Neural progenitor cell (in vitro differentiated cells): Measurements from ENCODE around the gene RAPH1. TPM values are rescaled to one million over a fixed set of nuclear protein-coding genes. Genes with fewer than 3 reads are reported as not detected.
"Not testable (repeated sequence)": the region's sequence is repeated elsewhere in the genome, so short reads cannot be mapped to it uniquely, and the experiment has no call there.

ENCODE experiments used
- DNase-seq: peaks from one replicate; pipeline ENCODE4 v3.0.0-alpha.2; 2016; ENCODE audit warnings: low spot score
- H2AFZ ChIP-seq: fragments of 200-600 bp; sonication (generic); replicated peaks from 2 replicates; pipeline ENCODE4 v1.6.1; 2016; ENCODE audit warnings: antibody characterized with exemption
- H3F3A ChIP-seq: fragments of 200-600 bp; sonication (generic); 2 replicates; pipeline ENCODE4 v1.6.1; 2016; ENCODE audit warnings: antibody characterized with exemption, low read depth
- H3K27ac ChIP-seq: fragments of 200-600 bp; sonication (generic); 2 replicates; pipeline ENCODE4 v1.5.1; 2016; ENCODE audit warnings: mild to moderate bottlenecking
- H3K27me3 ChIP-seq: fragments of 200-600 bp; sonication (generic); 2 replicates; pipeline ENCODE4 v1.6.1; 2016; ENCODE audit warnings: mild to moderate bottlenecking, moderate library complexity
- H3K36me3 ChIP-seq: fragments of 200-600 bp; sonication (generic); 2 replicates; pipeline ENCODE4 v1.5.1; 2016
- H3K4me1 ChIP-seq: fragments of 200-600 bp; sonication (generic); 2 replicates; pipeline ENCODE4 v1.6.1; 2016; ENCODE audit warnings: mixed run types
- H3K4me2 ChIP-seq: fragments of 200-600 bp; sonication (generic); 2 replicates; pipeline ENCODE4 v1.6.1; 2016
- H3K4me3 ChIP-seq: fragments of 200-600 bp; sonication (generic); 2 replicates; pipeline ENCODE4 v1.5.1; 2016
- H3K79me2 ChIP-seq: fragments of 200-600 bp; sonication (generic); 2 replicates; pipeline ENCODE4 v1.6.1; 2016; ENCODE audit warnings: low read depth
- H3K9ac ChIP-seq: fragments of 200-600 bp; sonication (generic); 2 replicates; pipeline ENCODE4 v1.6.1; 2016
- H3K9me3 ChIP-seq: fragments of 200-600 bp; sonication (generic); 2 replicates; pipeline ENCODE4 v1.5.1; 2016; ENCODE audit warnings: low read depth
- H4K20me1 ChIP-seq: fragments of 200-600 bp; sonication (generic); 2 replicates; pipeline ENCODE4 v1.6.1; 2016; ENCODE audit warnings: low read depth
- H3K27ac Mint-ChIP-seq: 3 replicates; pipeline ENCODE4 v1.8.0; 2021; ENCODE audit warnings: mixed read lengths
- H3K27me3 Mint-ChIP-seq: 2 replicates; pipeline ENCODE4 v1.8.0; 2022; ENCODE audit warnings: low read depth, mild to moderate bottlenecking, inconsistent platforms, moderate library complexity, mixed read lengths; ENCODE audit not compliant: insufficient read depth
- H3K36me3 Mint-ChIP-seq: 3 replicates; pipeline ENCODE4 v1.8.0; 2021; ENCODE audit warnings: mixed read lengths
- H3K4me1 Mint-ChIP-seq: 3 replicates; pipeline ENCODE4 v1.8.0; 2021; ENCODE audit warnings: mixed read lengths
- H3K4me3 Mint-ChIP-seq: 3 replicates; pipeline ENCODE4 v1.8.0; 2021; ENCODE audit warnings: mild to moderate bottlenecking, moderate library complexity, mixed read lengths
- H3K9me3 Mint-ChIP-seq: 3 replicates; pipeline ENCODE4 v1.8.0; 2020; ENCODE audit warnings: mixed read lengths
- CTCF ChIP-seq: fragments of 200-600 bp; sonication (generic); IDR thresholded peaks from 2 replicates; pipeline ENCODE4 v1.5.1; 2017; ENCODE audit warnings: antibody characterized with exemption, mild to moderate bottlenecking
- EZH2 ChIP-seq: fragments of 200-600 bp; sonication (generic); IDR thresholded peaks from 2 replicates; pipeline ENCODE4 v1.6.1; 2017; ENCODE audit warnings: antibody characterized with exemption, mild to moderate bottlenecking, moderate library complexity
- EZH2phosphoT487 ChIP-seq: fragments of 200-600 bp; sonication (generic); IDR thresholded peaks from 2 replicates; pipeline ENCODE4 v1.6.1; 2017; ENCODE audit warnings: antibody characterized with exemption
- total RNA-seq: library from RNA; depleted of rRNA; stranded (reverse); fragments of >200 nt; gene quantifications from 2 replicates; pipeline ENCODE4 v1.2.3, GENCODE V29; 2015; ENCODE audit warnings: low replicate concordance

RAPH1 gene
- total RNA-seq, 1 donor from 2014 or later, result 11.2 TPM

GRCh38 chr2:203395858-203396257 lies 139.2 kb downstream of the RAPH1 start:
- no peaks in the 10 kb centered on the region for H3K4me1 ChIP-seq
- H3K9ac ChIP-seq, result no peak overlapping the region
- H3K4me3 ChIP-seq, result no peak overlapping the region
- no peak for TF ChIP-seq EZH2phosphoT487
- TF ChIP-seq EZH2, result no peak
- no peak for TF ChIP-seq CTCF
- no peaks in the 10 kb centered on the region for H4K20me1 ChIP-seq
- Mint-ChIP-seq H3K27ac (no peak overlapping the region), H3K36me3 (peaks cover 42% of the 10 kb centered on the region), H3K27me3 (no peaks in the 10 kb centered on the region), H3K4me3 (no peak overlapping the region), H3K4me1 (no peaks in the 10 kb centered on the region), H3K9me3 (no peaks in the 10 kb centered on the region)
- no peak for DNase-seq
- no peaks in the 10 kb centered on the region for H3K79me2 ChIP-seq
- peaks cover 13% of the 10 kb centered on the region for H3K36me3 ChIP-seq
- no peak overlapping the region for H2AFZ ChIP-seq
- H3F3A ChIP-seq, result peaks cover 4% of the 10 kb centered on the region
- H3K27ac ChIP-seq, result no peak overlapping the region
- H3K4me2 ChIP-seq, result no peak overlapping the region
- H3K9me3 ChIP-seq, result no peaks in the 10 kb centered on the region
- H3K27me3 ChIP-seq, result no peaks in the 10 kb centered on the region

- H2AFZ ChIP-seq, result no peak overlapping the region
Measured at GRCh38 chr2:203394519-203395227, 140.4 kb downstream of the RAPH1 start.

DNA sequence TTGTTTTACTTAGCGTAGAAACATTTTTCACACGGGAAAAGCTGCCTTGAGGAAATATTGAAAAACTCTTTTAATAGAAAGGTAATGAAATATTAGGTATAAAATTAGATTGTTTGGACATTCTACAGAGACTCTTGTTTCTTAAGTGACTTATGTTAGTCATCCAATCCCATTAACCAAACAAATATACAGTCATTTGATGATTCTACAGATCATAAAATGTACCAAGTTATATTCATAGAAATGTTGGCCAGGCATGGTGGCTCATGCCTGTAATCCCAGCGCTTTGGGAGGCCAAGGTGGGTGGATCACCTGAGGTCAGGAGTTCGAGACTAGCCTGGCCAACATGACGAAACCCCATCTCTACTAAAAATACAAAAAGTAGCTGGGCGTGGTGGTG lies 146.9 kb downstream of the RAPH1 start:
- peaks cover 13% of the 10 kb centered on the region for H3K36me3 ChIP-seq
- H3K4me1 Mint-ChIP-seq, H4K20me1 ChIP-seq, H3K27ac Mint-ChIP-seq, H3F3A ChIP-seq, H3K9me3 Mint-ChIP-seq, H3K27me3 Mint-ChIP-seq, H3K9ac ChIP-seq, H3K27ac ChIP-seq, H3K9me3 ChIP-seq, H3K4me3 Mint-ChIP-seq, H2AFZ ChIP-seq, H3K27me3 ChIP-seq, H3K4me1 ChIP-seq, H3K4me3 ChIP-seq, H3K4me2 ChIP-seq, DNase-seq: not testable (repeated sequence)
- H3K79me2 ChIP-seq, result peaks cover 22% of the 10 kb centered on the region
- H3K36me3 Mint-ChIP-seq, result peaks cover 14% of the 10 kb centered on the region

More at GRCh38 chr2:203394519-203395227, 140.4 kb downstream of the RAPH1 start:
- no peaks in the 10 kb centered on the region for H3K9me3 ChIP-seq
- peaks cover 45% of the 10 kb centered on the region for H3K36me3 Mint-ChIP-seq
- H3K27ac Mint-ChIP-seq, result no peak overlapping the region
- peaks cover 18% of the 10 kb centered on the region for H3K36me3 ChIP-seq
- H3F3A ChIP-seq, result peaks cover 4% of the 10 kb centered on the region
- DNase-seq, result peak; percentile 25
- no peak overlapping the region for H3K4me3 Mint-ChIP-seq
- H3K79me2 ChIP-seq, result no peaks in the 10 kb centered on the region
- no peaks in the 10 kb centered on the region for H3K27me3 ChIP-seq
- H3K4me1 Mint-ChIP-seq, result no peaks in the 10 kb centered on the region
- no peak overlapping the region for H3K27ac ChIP-seq
- H3K4me2 ChIP-seq, result no peak overlapping the region
- H4K20me1 ChIP-seq, result no peaks in the 10 kb centered on the region
- no peaks in the 10 kb centered on the region for H3K9me3 Mint-ChIP-seq
- TF ChIP-seq EZH2phosphoT487, result no peak
- TF ChIP-seq CTCF, result peak; percentile 53
- H3K4me1 ChIP-seq, result no peaks in the 10 kb centered on the region
- no peaks in the 10 kb centered on the region for H3K27me3 Mint-ChIP-seq
- H3K4me3 ChIP-seq, result no peak overlapping the region
- no peak overlapping the region for H3K9ac ChIP-seq

DNA sequence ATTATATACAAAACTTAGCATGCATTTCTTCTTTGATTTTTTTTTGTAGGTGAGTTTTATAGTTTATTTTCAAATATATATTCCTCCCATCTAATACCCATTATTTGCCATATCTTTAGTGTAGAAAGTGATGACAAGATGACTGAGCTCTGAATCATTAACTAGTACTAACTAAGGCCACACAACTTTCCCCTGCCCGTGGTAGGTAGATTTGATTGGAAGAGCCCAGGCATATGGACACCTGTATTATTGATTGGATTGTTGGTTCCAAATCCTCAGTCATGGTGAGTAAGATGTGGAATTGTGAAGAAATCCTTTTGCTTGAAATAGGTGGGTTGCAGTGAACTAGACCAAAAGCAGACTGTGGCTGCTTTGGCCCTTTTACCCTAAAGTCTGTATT lies 152.1 kb downstream of the RAPH1 start:
- Histone ChIP-seq H4K20me1 (peaks cover 13% of the 10 kb centered on the region), H3K4me1 (no peaks in the 10 kb centered on the region), H3K27me3 (no peaks in the 10 kb centered on the region), H3K4me3 (no peak overlapping the region), H3K9me3 (no peaks in the 10 kb centered on the region), H3K79me2 (peaks cover 46% of the 10 kb centered on the region), H3F3A (peaks cover 9% of the 10 kb centered on the region), H2AFZ (no peak overlapping the region), H3K4me2 (no peak overlapping the region), H3K9ac (no peak overlapping the region), H3K36me3 (peaks cover 18% of the 10 kb centered on the region), H3K27ac (no peak overlapping the region)
- no peaks in the 10 kb centered on the region for H3K9me3 Mint-ChIP-seq
- H3K36me3 Mint-ChIP-seq, result peaks cover 13% of the 10 kb centered on the region
- H3K4me1 Mint-ChIP-seq, result peaks cover 3% of the 10 kb centered on the region
- no peak overlapping the region for H3K27ac Mint-ChIP-seq
- no peak for TF ChIP-seq EZH2
- TF ChIP-seq CTCF, result no peak
- TF ChIP-seq EZH2phosphoT487, result no peak
- no peak overlapping the region for H3K4me3 Mint-ChIP-seq
- DNase-seq, result no peak
- no peaks in the 10 kb centered on the region for H3K27me3 Mint-ChIP-seq
